NCI-H1048 (cell line): ENCODE results near the gene RNF145.
"Not testable (repeated sequence)": the region's sequence is repeated elsewhere in the genome, so short reads cannot be mapped to it uniquely, and the experiment has no call there.

Source experiments
- DNase-seq: peaks from one replicate; lab custom pipeline; 2025; lab: John Stamatoyannopoulos, UW

The RNF145 gene

GRCh38 chr5:159209438-159210209 is at the start of gene RNF145:
TSS of gene RNF145 (minus strand) at chr5:159209553. CDS start at chr5:159203617, 5,936 bp downstream.
- peak; percentile 54 for DNase-seq

GRCh38 chr5:159258361-159258760 is 49.0 kb upstream of the RNF145 start:
- DNase-seq = no peak

- DNase-seq = no peak
These were observed 48.4 kb upstream of the RNF145 start for GRCh38 chr5:159257629-159258283.

GRCh38 chr5:159257007-159257406 is 47.7 kb upstream of the RNF145 start:
- DNase-seq = no peak

- no peak for DNase-seq
These were observed 42.8 kb upstream of the RNF145 start for GRCh38 chr5:159252195-159252594.

GRCh38 chr5:159249158-159249557 is 39.8 kb upstream of the RNF145 start:
- no peak for DNase-seq

- DNase-seq = no peak
These were observed 35.5 kb upstream of the RNF145 start for GRCh38 chr5:159244890-159245289.

GRCh38 chr5:159244163-159244562 is 34.8 kb upstream of the RNF145 start:
- DNase-seq = no peak

- no peak for DNase-seq
These were observed 34.0 kb upstream of the RNF145 start for GRCh38 chr5:159243385-159243784.

GRCh38 chr5:159242656-159243055 is 33.3 kb upstream of the RNF145 start:
- DNase-seq = no peak

- no peak for DNase-seq
These were observed 32.7 kb upstream of the RNF145 start for GRCh38 chr5:159241946-159242552.

GRCh38 chr5:159240301-159240870 is 31.0 kb upstream of the RNF145 start:
- no peak for DNase-seq

GRCh38 chr5:159235871-159236520 is 26.6 kb upstream of the RNF145 start:
- DNase-seq = not testable (repeated sequence)

- no peak for DNase-seq
These were observed 21.8 kb upstream of the RNF145 start for GRCh38 chr5:159231167-159231566.

- no peak for DNase-seq
These were observed 21.3 kb upstream of the RNF145 start for GRCh38 chr5:159230657-159231056.

- not testable (repeated sequence) for DNase-seq
These were observed 18.7 kb upstream of the RNF145 start for GRCh38 chr5:159228097-159228496.

GRCh38 chr5:159227452-159227851 is 18.1 kb upstream of the RNF145 start:
- DNase-seq = no peak

GRCh38 chr5:159226451-159226850 is 17.1 kb upstream of the RNF145 start:
- no peak for DNase-seq

GRCh38 chr5:159224471-159224870 is 15.1 kb upstream of the RNF145 start:
- DNase-seq = no peak

- DNase-seq = no peak
These were observed 14.1 kb upstream of the RNF145 start for GRCh38 chr5:159223469-159223868.

- no peak for DNase-seq
These were observed 10.9 kb upstream of the RNF145 start for GRCh38 chr5:159220206-159220605.

GRCh38 chr5:159218595-159219023 is 9.3 kb upstream of the RNF145 start:
- DNase-seq = no peak
